Karpas-422 (cell line): ENCODE measurements around the gene QPCT. TPM values are rescaled to one million over a fixed set of nuclear protein-coding genes. Genes with fewer than 3 reads are reported as not detected.

ENCODE experiments used
- DNase-seq: peaks from one replicate; pipeline ENCODE4 v3.0.0-alpha.2; 2015
- H2AFZ ChIP-seq: fragments of 200-600 bp; sonication (generic); 2 replicates; pipeline ENCODE4 v1.6.1; 2014; ENCODE audit warnings: antibody characterized with exemption, low read length, mixed read lengths
- H3K27ac ChIP-seq: fragments of 200-600 bp; sonication (generic); 2 replicates; pipeline ENCODE4 v1.5.1; 2014; ENCODE audit warnings: mild to moderate bottlenecking, low read length, moderate library complexity
- H3K27me3 ChIP-seq: fragments of 200-600 bp; sonication (generic); 2 replicates; pipeline ENCODE4 v1.6.1; 2014; ENCODE audit warnings: low read length, mixed read lengths
- H3K36me3 ChIP-seq: fragments of 200-600 bp; sonication (generic); 2 replicates; pipeline ENCODE4 v1.6.1; 2014; ENCODE audit warnings: low read length, mixed read lengths; ENCODE audit not compliant: insufficient read depth
- H3K4me1 ChIP-seq: fragments of 200-600 bp; sonication (generic); 2 replicates; pipeline ENCODE4 v1.6.1; 2014; ENCODE audit warnings: mild to moderate bottlenecking, low read length, mixed read lengths
- H3K4me2 ChIP-seq: fragments of 200-600 bp; sonication (generic); 2 replicates; pipeline ENCODE4 v1.6.1; 2014; ENCODE audit warnings: low read length, low read depth, mild to moderate bottlenecking; ENCODE audit not compliant: poor library complexity, severe bottlenecking
- H3K4me3 ChIP-seq: fragments of 200-600 bp; sonication (generic); 2 replicates; pipeline ENCODE4 v1.5.1; 2014; ENCODE audit warnings: mild to moderate bottlenecking, antibody characterized with exemption, low read length, mixed read lengths
- H3K79me2 ChIP-seq: fragments of 200-600 bp; sonication (generic); 2 replicates; pipeline ENCODE4 v1.6.1; 2014; ENCODE audit warnings: mild to moderate bottlenecking, low read length, mixed read lengths
- H3K9ac ChIP-seq: fragments of 200-600 bp; sonication (generic); 2 replicates; pipeline ENCODE4 v1.6.0; 2014; ENCODE audit warnings: low read length
- H3K9me2 ChIP-seq: fragments of 200-600 bp; sonication (generic), shearing (Covaris generic); replicated peaks from 2 replicates; pipeline ENCODE4 v1.6.0; 2014; ENCODE audit warnings: mild to moderate bottlenecking, low read length, moderate library complexity; ENCODE audit not compliant: insufficient read depth
- H3K9me3 ChIP-seq: fragments of 300-700, 200-600 bp; sonication (generic); 2 replicates; pipeline ENCODE4 v1.6.1; 2014; ENCODE audit warnings: low read length, mixed read lengths
- H4K20me1 ChIP-seq: fragments of 200-600 bp; sonication (generic); 2 replicates; pipeline ENCODE4 v1.6.1; 2014; ENCODE audit warnings: mild to moderate bottlenecking, antibody characterized with exemption, low read length, low read depth; ENCODE audit not compliant: insufficient read depth
- total RNA-seq: library from RNA; depleted of rRNA; stranded (reverse); fragments of >200 nt; shearing (Covaris generic); gene quantifications from 2 replicates; pipeline ENCODE4 v1.2.3, GENCODE V29; 2014; ENCODE audit warnings: low replicate concordance

The QPCT gene
- total RNA-seq, 1 experiment from 2014 or later = 4.8 TPM

DNA sequence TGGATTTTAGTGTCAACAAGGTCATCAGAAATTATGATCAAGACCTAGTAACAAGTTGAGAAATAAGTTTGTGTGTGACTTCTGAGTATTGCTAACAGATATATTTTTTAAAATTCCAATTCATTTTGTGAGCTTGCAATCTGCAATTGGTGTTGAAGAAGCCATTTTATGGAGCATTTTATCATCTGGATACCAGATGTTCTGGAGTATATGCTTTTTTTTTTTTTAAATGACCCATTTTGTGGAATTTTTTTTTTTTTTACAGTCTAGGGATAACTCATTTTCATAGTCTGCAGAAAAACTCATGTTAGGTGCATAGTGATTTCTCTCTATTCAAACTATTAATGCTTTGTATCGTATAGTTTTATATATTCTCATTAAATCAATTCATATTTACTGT lies 12.6 kb downstream of the QPCT start:
- H3K4me1 ChIP-seq = peaks cover 5% of the 10 kb centered on the region

DNA sequence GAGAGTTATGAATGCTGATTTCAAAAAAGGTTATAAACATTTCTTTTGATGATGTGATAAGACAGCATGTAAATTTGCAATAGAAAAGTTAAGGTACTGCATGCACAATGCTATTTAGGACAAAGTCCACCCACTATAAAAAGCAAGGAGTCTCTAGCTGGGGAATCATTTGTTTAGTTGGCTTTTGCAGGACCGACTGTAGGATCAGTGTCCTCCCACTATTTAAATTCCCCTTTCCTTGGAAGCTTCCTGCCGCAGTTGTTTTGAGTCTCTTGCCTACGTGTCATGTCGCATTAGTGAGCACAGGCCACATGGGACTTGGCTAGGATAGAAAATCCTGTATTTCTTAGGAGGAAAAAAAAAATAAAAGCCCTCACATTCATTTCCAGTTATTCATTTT lies 13.1 kb downstream of the QPCT start:
- no peak for DNase-seq
- no peaks in the 10 kb centered on the region for H3K9me2 ChIP-seq
- H3K9me3 ChIP-seq = no peaks in the 10 kb centered on the region
- H3K9ac ChIP-seq = no peak overlapping the region
- H3K4me1 ChIP-seq = peaks cover 5% of the 10 kb centered on the region
- H3K27ac ChIP-seq = no peak overlapping the region
- H4K20me1 ChIP-seq = no peaks in the 10 kb centered on the region
- no peaks in the 10 kb centered on the region for H3K36me3 ChIP-seq
- no peaks in the 10 kb centered on the region for H3K27me3 ChIP-seq
- no peaks in the 10 kb centered on the region for H3K79me2 ChIP-seq
- no peak overlapping the region for H2AFZ ChIP-seq
- H3K4me3 ChIP-seq = no peak overlapping the region
- no peak overlapping the region for H3K4me2 ChIP-seq

More for the DNA sequence above, 12.6 kb downstream of the QPCT start:
- no peaks in the 10 kb centered on the region for H3K27me3 ChIP-seq
- H3K9me2 ChIP-seq = no peaks in the 10 kb centered on the region
- H3K4me2 ChIP-seq = no peak overlapping the region
- no peaks in the 10 kb centered on the region for H3K79me2 ChIP-seq
- DNase-seq = no peak
- no peak overlapping the region for H2AFZ ChIP-seq
- no peaks in the 10 kb centered on the region for H3K9me3 ChIP-seq
- no peaks in the 10 kb centered on the region for H3K36me3 ChIP-seq
- H3K4me3 ChIP-seq = no peak overlapping the region
- H3K27ac ChIP-seq = no peak overlapping the region
- H3K9ac ChIP-seq = no peak overlapping the region
- H4K20me1 ChIP-seq = no peaks in the 10 kb centered on the region

DNA sequence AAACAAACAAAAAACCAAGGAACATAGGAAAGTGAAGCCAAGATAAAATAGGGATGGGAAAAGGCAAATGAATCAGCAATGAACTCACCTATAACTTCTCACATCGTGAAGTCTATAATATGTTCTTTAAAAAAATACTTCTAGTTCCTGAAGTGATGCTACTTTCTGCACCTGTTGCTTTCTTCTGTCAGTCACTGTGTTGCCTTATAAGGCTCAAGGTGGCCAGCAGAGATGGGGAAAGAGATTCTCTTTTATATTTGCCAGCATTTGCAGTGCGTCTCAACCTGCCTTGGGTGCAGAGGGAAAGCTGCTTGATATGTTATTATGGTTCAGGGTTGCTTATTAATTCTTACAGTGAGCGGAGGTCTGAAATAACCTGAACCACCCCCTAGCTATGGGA lies 14.0 kb downstream of the QPCT start:
- no peaks in the 10 kb centered on the region for H3K79me2 ChIP-seq
- H2AFZ ChIP-seq = no peak overlapping the region
- H3K9me2 ChIP-seq = no peaks in the 10 kb centered on the region
- no peak for DNase-seq
- H3K27ac ChIP-seq = no peak overlapping the region
- no peak overlapping the region for H3K4me3 ChIP-seq
- H3K4me1 ChIP-seq = peaks cover 5% of the 10 kb centered on the region
- H3K27me3 ChIP-seq = no peaks in the 10 kb centered on the region
- no peaks in the 10 kb centered on the region for H4K20me1 ChIP-seq
- H3K4me2 ChIP-seq = no peak overlapping the region
- H3K9ac ChIP-seq = no peak overlapping the region
- H3K9me3 ChIP-seq = no peaks in the 10 kb centered on the region
- no peaks in the 10 kb centered on the region for H3K36me3 ChIP-seq

DNA sequence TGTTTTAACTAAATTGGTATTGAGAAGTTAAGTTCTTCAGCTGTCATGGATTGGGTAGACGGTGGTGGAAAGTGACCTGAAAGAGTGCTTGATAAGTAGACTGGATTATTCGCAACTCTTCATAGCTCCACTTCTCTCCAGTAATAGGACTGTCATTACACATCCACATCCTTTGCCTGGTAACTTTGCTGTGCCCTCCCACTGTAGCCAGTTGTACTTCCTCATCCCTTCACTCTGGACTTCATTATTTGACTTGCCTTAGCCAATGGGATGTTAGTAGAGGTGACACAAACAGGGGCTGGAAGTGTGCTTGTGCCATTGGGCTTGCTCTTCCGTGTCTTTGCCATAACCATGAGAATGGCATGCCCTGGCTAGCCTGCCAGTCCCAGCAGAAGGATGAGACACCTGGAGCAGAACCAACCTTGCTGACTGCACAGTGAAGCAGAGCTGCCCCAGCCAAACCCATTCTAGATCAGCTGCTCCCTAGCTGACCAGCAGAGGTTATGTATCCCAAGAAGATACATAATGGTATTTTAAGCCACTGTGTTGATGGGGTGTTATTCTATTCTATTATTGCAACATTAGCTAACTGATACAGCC lies 16.9 kb downstream of the QPCT start:
- H3K79me2 ChIP-seq = no peaks in the 10 kb centered on the region
- H3K9me2 ChIP-seq = no peaks in the 10 kb centered on the region
- no peaks in the 10 kb centered on the region for H3K27me3 ChIP-seq
- DNase-seq = no peak
- H3K9ac ChIP-seq = no peak overlapping the region
- no peak overlapping the region for H2AFZ ChIP-seq
- H3K4me3 ChIP-seq = no peak overlapping the region
- H3K9me3 ChIP-seq = no peaks in the 10 kb centered on the region
- H3K4me1 ChIP-seq = no peaks in the 10 kb centered on the region
- H4K20me1 ChIP-seq = no peaks in the 10 kb centered on the region
- no peak overlapping the region for H3K4me2 ChIP-seq
- no peaks in the 10 kb centered on the region for H3K36me3 ChIP-seq
- no peak overlapping the region for H3K27ac ChIP-seq

DNA sequence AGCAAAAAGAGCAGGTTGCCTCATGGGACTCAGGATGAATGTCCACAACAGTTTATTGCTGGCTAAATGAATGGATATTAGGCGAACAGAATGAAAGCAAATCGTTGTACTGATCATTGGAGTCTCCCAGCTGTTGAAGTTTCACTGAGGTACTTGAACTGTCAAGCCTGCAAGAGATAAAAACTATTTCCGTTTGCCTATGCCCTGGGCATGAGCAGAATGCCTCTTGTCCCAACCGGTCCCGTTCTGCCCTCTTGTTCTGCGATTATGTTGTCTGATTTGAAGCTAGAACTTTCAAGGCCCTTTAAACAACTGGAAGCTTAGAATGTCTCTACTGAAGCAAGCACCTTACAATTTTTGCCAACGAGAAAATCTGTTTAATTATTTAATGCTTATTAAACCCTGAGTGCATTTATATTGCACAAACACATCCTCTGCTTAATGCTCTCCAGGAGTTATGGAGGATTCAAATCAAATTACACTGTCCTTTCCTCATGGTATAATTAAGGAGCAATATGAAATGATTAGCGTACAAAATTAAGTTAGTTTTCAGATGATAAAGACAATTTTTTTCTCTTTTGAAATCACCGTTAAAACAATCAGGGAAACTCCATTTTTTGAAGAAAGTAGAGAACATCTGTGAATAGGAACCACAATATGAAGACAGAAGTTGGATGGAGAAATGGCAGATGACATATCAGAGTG lies 17.7 kb downstream of the QPCT start:
- DNase-seq = no peak
- H3K79me2 ChIP-seq = no peaks in the 10 kb centered on the region
- H3K9me3 ChIP-seq = no peaks in the 10 kb centered on the region
- no peak overlapping the region for H3K9ac ChIP-seq
- no peaks in the 10 kb centered on the region for H3K27me3 ChIP-seq
- no peaks in the 10 kb centered on the region for H3K4me1 ChIP-seq
- no peaks in the 10 kb centered on the region for H4K20me1 ChIP-seq
- no peak overlapping the region for H2AFZ ChIP-seq
- H3K4me3 ChIP-seq = no peak overlapping the region
- no peak overlapping the region for H3K4me2 ChIP-seq
- no peaks in the 10 kb centered on the region for H3K9me2 ChIP-seq
- H3K36me3 ChIP-seq = no peaks in the 10 kb centered on the region
- no peak overlapping the region for H3K27ac ChIP-seq

DNA sequence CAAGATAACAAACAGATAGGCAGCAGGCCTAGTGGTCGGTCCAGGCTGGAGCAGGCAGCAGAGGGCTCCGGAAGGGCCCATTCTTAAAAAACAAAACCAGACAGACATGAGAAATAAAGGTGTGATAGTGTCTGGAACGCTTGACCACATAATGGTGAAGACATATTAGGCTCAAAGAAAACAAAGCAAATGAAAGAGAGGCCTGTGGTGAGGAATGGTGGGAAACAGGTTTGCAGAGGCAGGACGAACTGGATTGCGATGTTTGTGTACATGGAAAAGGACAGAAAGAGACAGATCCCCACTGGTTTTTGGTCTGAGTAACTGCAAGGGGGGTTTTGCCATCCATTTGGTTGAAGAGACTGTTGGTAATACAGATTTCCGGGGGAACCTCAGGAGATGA lies 19.9 kb downstream of the QPCT start:
- H4K20me1 ChIP-seq = no peaks in the 10 kb centered on the region
- H3K27me3 ChIP-seq = no peaks in the 10 kb centered on the region
- no peaks in the 10 kb centered on the region for H3K79me2 ChIP-seq
- H3K9ac ChIP-seq = no peak overlapping the region
- H3K9me3 ChIP-seq = no peaks in the 10 kb centered on the region
- H3K4me3 ChIP-seq = no peak overlapping the region
- no peak overlapping the region for H3K4me2 ChIP-seq
- no peaks in the 10 kb centered on the region for H3K36me3 ChIP-seq
- no peak overlapping the region for H2AFZ ChIP-seq
- H3K27ac ChIP-seq = no peak overlapping the region
- no peak for DNase-seq
- no peaks in the 10 kb centered on the region for H3K4me1 ChIP-seq
- H3K9me2 ChIP-seq = no peaks in the 10 kb centered on the region

DNA sequence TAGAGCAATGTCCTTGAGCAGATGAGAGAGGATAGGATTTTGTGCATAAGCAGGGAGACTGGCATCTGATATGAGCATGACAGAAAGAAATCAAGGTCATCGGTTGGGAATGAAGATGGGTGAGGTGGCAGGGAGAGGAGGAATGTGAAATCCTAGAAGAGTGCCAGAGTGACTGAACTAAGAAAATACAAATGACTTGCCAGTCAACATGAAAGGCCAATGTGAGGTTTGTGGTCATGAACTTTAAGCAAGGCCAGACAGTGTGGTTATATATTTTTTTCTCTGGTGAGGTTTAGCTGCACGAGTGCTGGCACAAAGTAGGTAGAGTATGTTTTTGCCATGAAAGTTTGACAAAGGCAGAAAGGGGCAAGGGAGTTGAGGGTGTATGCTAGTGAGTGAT lies 21.2 kb downstream of the QPCT start:
- Histone ChIP-seq H4K20me1 (no peaks in the 10 kb centered on the region), H3K79me2 (no peaks in the 10 kb centered on the region), H2AFZ (no peak overlapping the region), H3K9ac (no peak overlapping the region), H3K4me3 (no peak overlapping the region), H3K27ac (no peak overlapping the region), H3K4me2 (no peak overlapping the region), H3K4me1 (no peaks in the 10 kb centered on the region), H3K36me3 (no peaks in the 10 kb centered on the region), H3K27me3 (no peaks in the 10 kb centered on the region), H3K9me3 (no peaks in the 10 kb centered on the region), H3K9me2 (no peaks in the 10 kb centered on the region)
- DNase-seq = no peak

DNA sequence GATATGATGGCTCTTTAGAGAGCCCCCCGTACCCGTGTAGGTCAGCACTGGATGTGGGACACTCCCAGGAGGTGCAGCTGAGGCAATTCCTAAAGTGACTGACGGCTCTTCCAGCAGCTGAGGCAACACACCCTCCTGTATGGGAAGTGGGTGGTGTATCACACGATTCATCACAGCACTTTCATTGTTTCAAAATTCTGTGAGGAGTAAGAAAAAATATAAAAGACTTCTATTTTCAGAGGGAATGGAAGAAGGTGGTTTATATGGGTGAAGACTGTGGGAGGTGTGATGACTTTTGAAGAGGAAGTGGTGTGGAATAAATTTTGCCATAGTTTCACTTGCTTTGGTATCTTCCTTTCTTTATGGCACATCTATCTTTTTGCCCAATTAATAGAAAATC lies 22.3 kb downstream of the QPCT start:
- Histone ChIP-seq H3K27ac (no peak overlapping the region), H3K4me2 (no peak overlapping the region), H3K36me3 (no peaks in the 10 kb centered on the region), H3K4me1 (no peaks in the 10 kb centered on the region), H4K20me1 (no peaks in the 10 kb centered on the region), H3K4me3 (no peak overlapping the region), H3K9me2 (no peaks in the 10 kb centered on the region), H3K9me3 (no peaks in the 10 kb centered on the region), H3K27me3 (no peaks in the 10 kb centered on the region), H3K79me2 (no peaks in the 10 kb centered on the region), H3K9ac (no peak overlapping the region), H2AFZ (no peak overlapping the region)
- no peak for DNase-seq
